NAMALWA (cell line): ENCODE results near the gene MAST2.
A peak's percentile ranks its signal among the peaks of the same experiment; 100 is the strongest.
"Not testable (repeated sequence)": the region's sequence is repeated elsewhere in the genome, so short reads cannot be mapped to it uniquely, and the experiment has no call there.

Experiments used
- DNase-seq: peaks from one replicate; pipeline ENCODE4 v3.0.0-alpha.2; 2015; ENCODE audit warnings: low spot score

The MAST2 gene

DNA sequence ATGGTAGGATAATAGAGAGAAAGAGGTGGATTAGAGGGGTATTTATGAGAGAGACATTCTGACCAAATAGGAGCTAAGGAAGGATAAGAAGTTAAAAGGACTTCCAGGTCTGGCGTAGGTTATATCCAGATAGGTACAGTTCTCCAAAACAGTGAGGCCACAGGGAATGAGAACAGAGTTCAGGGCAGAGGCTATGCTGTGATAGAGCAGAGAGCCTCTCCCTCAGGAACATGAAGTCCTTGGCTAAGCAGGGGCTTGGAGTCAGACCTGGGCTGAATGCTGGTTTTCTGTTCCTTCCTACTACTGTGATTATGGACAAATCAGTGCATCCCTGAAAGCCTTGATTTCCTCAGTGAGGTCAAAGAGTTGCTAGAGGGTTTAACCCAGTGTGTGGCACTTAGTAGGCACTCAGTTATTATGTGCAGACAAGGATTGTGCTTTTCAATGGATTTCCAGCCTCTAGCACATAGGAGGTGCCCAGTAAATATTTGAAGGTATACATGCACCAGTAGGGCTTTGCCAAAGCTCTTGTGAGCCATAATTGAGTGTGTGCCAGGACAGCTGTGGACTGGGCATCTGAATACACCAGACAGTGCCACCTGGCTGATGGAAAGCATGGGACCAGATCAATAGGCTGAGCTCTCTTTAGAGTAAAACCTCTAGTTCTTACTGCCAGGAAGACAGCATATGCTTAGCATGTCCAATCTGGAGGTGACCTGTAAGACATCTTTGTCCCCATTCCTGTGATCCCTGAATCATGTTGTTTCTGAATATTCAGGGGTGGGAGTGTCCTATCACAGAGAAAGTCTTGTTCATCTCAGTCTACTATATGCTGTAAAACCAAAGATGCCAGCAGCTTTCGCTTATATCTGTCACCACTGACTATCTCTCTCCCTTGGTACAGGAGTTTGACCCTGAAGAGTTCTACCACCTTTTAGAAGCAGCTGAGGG, 217.9 kb downstream of the MAST2 start:
- no peak for DNase-seq

DNA sequence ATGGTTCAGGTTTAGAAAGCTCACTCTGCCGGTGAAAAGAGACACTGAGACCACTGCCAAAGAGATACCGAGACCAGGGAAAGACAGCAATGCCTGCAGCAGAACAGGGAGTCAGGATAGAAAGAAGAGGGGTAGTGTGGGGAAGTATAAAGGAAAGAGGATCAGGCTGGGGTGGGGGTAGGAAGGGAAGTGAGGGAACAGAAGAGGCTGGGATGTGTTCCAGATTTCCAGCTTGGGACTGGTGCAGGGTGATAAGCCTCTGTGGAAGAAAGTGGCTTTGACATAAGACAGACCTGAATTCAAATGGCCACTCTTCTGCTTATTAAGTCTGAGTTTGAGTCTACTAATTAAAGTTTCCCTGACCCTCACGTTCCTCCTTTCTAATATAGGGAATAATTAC, 223.1 kb downstream of the MAST2 start:
- no peak for DNase-seq

DNA sequence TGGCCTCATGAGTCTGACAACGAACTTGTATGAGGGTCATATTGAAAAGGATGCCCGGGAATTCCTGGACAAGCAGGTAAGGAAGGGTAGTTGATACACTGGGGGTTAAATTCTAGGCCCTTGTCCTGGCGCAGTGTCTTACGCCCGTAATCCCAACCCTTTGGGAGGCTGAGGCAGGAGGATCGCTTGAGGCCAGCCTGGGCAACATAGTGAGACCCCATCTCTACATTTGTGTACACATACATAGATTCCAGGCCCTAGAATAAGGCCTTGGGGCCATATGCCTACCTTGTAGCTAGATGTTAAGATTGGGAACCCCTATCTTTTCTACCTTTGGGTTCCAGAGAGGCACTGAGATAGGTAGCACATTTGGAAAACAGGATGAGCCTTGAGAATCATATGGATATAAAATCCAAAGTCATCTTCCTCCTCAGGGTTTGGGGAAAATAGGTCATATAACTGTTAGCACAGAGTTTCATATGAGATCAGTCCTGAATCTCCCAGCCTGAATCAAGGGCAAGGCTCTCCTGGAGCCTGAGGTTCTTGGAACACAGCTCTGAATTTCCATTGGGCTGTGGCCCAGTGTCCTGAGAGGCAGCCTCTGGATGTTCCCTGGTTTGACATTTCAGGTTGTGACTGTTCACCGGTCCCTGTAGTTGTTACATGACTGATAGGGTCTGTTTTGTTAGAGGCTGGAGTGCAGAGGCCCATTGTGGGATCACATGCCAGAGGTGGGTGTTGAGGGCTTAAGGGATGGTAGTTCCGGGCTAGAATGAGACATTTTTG, 224.6 kb downstream of the MAST2 start:
- DNase-seq, result no peak

DNA sequence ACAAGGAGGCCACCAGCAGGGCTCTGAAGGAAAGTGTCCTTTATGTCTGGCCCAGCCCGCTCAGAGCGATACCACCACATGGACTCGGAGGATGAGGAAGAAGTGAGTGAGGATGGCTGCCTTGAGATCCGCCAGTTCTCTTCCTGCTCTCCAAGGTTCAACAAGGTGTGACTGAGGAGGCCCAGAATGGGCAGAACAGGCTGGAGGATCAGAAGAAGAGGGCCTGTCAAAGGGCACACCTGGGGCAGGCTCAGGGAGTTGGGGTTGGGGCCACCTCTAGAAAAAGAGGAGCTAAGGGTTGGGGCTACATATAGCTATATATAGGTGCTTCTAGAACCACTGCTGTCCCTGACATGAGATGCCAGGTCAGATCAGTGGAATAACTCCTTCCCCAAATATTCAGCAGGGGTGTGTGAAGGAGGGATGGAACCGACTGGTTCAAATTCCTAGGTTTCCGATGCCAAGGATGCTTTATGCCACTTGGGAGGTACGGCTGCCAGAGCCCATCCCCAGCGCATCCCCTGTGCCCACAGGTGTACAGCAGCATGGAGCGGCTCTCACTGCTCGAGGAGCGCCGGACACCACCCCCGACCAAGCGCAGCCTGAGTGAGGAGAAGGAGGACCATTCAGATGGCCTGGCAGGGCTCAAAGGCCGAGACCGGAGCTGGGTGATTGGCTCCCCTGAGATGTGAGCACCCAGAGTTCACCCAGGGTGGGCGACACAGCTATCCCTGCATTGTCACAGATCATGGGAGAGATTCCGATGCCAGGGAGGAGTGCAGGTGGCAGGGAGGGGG, 226.9 kb downstream of the MAST2 start:
- no peak for DNase-seq

DNA sequence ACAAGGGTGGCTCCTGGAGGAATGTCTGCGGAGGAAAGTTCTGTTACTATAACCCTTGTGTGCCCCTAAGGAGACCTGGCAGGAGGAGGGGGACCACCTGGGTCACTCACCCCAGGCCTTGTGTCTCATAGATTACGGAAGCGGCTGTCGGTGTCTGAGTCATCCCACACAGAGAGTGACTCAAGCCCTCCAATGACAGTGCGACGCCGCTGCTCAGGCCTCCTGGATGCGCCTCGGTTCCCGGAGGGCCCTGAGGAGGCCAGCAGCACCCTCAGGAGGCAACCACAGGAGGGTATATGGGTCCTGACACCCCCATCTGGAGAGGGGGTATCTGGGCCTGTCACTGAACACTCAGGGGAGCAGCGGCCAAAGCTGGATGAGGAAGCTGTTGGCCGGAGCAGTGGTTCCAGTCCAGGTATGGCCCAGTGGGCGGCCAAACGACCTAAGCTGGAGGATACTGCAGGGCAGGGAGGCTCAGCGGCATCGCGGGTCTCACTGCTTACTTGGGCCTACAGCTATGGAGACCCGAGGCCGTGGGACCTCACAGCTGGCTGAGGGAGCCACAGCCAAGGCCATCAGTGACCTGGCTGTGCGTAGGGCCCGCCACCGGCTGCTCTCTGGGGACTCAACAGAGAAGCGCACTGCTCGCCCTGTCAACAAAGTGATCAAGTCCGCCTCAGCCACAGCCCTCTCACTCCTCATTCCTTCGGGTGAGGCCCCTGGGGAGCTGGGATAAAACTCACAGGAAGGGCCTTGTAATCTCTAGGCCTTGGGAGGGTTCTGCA, 227.7 kb downstream of the MAST2 start:
- no peak for DNase-seq

DNA sequence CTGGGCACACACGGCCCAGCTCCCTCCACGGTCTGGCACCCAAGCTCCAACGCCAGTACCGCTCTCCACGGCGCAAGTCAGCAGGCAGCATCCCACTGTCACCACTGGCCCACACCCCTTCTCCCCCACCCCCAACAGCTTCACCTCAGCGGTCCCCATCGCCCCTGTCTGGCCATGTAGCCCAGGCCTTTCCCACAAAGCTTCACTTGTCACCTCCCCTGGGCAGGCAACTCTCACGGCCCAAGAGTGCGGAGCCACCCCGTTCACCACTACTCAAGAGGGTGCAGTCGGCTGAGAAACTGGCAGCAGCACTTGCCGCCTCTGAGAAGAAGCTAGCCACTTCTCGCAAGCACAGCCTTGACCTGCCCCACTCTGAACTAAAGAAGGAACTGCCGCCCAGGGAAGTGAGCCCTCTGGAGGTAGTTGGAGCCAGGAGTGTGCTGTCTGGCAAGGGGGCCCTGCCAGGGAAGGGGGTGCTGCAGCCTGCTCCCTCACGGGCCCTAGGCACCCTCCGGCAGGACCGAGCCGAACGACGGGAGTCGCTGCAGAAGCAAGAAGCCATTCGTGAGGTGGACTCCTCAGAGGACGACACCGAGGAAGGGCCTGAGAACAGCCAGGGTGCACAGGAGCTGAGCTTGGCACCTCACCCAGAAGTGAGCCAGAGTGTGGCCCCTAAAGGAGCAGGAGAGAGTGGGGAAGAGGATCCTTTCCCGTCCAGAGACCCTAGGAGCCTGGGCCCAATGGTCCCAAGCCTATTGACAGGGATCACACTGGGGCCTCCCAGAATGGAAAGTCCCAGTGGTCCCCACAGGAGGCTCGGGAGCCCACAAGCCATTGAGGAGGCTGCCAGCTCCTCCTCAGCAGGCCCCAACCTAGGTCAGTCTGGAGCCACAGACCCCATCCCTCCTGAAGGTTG, 231.4 kb downstream of the MAST2 start:
- DNase-seq, result no peak

DNA sequence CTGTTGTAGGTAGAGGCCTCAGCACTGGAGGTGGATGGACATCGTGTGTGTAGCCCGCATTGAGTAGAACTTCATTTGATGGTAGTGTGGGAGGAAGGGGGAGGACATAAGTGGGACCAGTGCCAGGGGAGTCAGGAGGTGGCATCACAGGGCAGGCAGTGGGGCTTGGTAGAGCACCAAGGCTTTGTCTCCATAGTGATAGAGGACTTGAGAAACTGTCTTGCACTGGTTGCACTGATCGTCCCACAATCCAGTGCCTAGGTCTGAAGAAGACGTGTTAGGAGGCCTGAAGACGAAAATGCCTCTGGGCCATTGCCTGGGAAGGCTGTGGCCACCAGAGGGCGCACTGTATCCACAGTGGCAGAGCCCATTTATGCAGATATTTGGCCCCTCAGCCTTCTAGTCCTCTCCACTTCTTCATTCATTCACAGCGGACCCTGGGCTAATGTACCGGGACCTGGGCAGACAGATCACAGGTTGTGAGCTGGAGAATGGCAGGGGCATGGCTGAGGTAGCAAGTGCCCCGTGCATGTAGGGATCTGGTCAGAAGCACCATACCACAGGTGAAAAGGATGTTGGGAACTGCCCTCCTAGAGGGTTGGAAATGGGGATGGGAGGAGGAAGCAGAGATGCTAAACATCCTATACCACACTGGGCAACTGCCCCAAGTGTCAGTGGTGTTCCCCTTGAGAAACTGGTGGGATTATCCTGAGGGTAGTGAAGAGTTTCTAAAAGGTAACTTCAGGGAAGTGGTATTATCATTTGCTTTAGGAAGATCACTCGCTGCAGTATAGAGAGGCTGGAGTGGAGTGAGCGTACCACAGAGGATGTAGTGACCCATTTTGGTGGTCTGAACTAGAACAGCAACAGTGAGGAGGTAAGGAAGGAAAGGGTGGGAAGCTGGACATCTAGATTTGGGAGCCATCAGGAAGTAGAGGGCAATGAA, 233.8 kb downstream of the MAST2 start:
- DNase-seq, result peak; percentile 90

DNA sequence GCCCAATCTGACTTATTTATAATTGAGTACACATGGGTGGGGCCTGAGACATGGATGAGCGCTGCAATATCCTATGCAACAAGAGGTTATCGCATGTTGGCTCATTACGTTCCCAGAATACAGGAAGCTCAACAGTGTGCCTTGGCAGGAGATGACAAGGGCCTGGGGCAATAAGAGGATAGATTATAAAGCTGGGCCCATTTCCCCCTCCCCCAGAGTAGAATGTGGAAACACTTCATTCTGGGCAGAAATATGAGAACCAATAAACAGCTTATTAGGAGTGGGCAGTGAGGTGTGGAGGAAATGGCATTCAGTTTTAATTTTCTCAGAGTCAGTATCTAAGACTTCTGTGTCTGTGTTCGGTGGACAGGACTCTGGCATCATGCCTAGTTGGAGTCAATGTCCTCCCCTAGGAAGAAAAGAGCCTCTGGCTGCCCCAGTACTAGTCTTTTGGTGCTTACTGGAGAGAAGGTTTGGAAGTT, 236.2 kb downstream of the MAST2 start:
- no peak for DNase-seq

DNA sequence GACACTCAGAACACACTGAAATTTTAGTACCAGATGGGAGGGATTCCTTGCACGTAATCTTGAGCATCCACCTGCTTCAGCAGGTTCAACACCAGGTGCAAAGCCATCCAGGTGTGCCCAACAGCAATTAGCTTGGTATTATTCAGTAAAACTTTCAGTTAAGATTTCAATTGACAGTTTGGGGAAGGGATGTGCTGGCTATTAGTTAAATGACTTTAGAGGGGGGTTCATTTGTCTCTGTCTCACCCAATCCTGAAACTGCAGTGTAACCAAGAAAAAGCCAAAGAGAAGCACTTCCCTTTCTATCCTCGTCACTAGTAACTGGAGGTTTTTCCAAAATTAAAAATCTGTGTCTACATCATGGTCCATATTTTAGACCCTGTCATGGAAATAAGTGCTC, 238.1 kb downstream of the MAST2 start:
- no peak for DNase-seq

DNA sequence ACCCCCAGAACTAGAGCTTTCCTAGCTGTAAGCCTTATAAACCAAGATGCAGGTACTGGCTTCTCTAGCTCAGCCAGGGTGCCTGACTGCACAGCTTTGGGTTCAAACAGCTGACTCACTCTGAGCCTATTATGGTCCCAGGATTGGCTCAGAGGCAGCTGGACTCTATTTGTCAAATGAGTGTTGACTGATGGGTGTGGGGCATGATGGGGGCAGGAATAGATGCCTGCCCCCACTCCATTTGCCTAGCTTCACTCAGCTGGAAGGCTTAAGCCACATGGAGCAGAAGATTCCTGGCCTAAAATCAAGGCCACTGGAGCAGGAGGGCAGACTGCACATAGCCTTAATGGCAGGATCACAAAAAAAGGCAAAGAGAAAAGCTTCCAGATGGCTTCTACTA, 238.6 kb downstream of the MAST2 start:
- no peak for DNase-seq

DNA sequence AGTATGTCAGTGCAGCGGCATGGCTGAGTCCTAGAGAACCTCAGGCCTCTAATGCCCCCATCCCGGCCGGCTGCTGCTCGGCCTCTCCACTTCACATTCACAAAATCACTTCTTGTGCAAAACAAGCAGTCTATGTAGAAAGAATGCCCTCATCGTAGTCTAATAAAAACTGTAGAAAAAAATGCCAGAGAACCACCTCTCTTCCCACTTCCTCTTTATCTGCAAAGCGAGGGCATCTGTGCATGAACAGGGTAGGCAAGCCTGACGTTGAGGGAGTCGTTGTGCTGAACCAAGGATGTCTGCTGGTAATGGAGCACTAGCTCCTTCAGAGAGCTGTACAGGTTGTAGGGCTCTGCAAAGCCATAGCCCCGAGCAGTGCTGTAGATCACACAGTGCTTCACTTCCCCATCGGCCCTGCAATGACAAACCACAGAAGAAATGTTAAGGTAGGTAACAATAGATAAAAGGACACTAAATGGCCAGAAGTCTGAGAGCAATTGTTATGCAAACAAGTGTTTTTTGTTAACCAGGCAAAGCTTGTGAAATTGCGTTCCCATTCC, 240.1 kb downstream of the MAST2 start:
- DNase-seq, result peak; percentile 90

DNA sequence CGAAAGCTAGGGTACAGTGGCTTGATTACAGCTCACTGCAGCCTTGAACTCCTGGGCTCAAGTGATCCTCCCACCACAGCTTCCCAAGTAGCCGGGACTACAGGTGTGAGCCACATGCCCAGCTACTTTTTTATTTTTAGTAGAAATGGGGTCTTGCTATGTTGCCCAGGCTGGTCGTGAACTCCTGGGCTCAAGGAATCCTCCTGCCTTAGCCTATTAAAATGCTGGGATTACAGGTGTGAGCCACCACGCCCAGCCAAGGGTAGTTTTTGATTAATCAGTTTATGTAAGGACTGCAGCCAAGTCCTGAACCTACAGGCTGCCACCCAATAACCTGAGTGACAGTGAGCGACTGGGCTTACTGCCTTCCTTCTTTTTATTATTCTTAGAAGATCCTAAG, 240.7 kb downstream of the MAST2 start:
- no peak for DNase-seq

DNA sequence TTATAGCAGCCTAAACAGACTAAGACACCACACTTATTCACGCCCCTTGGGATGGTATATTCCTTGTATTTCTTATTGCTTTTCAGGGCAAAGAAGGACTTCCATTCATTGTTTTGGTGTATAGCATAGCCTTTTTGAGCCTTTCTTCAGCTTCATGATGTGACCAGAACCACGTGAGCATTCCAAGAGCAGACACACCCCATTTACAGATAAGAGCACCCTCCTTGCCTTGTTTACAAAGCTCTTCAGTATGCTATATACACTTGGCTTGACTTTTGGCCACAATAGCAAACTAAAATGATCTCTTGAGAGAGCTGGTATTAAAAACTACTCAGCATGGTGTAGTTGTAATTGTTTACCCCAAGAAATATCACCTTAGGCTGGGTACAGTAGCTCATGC, 250.3 kb downstream of the MAST2 start:
- DNase-seq, result no peak

DNA sequence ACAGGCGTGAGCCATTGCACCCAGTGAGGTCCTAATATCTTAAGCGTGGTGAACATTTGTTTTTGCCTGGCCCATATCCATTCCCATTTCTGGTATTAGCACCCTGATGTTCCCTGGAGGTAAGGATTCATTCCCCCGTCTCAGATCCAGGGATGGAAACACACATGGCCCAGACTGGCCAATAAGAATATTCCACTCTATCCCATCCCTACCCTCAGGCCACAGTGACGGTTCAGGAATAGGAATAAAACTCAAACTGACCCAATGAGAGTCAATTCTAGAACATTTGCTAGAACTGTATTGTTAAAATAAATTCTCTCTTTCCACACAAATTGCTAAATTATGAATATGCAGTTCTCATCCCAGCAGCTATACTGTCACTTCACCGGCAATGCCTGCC, 252.9 kb downstream of the MAST2 start:
- DNase-seq, result no peak

DNA sequence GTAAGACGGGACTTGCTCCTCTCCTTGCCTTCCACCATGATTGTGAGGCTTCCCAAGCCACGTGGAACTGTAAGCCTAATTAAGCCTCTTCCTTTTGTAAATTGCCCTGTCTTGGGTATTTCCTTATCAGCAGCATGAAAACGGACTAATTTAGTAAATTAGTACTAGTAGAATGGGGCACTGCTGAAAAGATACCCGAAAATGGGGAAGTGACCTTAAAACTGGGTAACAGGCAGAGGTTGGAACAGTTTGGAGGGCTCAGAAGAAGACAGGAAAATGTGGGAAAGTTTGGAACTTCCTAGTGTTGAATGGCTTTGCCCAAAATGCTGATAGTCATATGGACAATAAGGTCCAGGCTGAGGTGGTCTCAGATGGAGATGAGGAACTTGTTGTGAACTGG, 253.8 kb downstream of the MAST2 start:
- not testable (repeated sequence) for DNase-seq

DNA sequence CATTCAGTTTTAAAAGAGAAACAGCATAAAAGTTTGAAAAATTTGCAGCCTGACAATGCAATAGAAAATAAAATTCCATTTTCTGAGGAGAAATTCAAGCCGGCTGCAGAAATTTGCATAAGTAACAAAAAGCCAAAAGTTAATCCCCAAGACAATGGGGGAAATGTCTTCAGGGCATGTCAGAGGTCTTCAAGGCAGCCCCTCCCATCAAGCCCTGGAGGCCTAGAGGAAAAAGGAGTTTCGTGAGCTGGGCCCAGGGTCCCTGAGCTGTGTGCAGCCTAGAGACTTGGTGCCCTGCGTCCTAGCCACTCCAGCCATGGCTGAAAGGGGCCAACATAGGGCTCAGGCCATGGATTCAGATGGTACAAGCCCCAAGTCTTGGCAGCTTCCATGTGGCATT, 254.4 kb downstream of the MAST2 start:
- DNase-seq, result no peak

DNA sequence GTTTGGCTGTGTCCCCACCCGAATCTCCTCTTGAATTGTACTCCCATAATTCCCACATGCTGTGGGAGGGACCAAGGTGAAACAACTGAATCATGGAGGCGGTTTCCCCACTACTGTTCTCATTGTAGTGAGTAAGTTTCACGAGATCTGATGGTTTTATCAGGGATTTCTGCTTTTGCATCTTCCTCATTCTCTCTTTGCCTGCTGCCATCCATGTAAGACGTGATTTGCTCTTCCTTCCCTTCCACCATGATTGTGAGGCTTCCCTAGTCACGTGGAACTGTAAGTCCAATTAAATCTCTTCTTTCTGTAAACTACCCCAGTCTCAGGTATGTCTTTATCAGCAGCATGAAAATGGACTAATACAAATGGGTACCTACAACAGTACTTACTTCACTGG, 255.5 kb downstream of the MAST2 start:
- DNase-seq, result no peak

DNA sequence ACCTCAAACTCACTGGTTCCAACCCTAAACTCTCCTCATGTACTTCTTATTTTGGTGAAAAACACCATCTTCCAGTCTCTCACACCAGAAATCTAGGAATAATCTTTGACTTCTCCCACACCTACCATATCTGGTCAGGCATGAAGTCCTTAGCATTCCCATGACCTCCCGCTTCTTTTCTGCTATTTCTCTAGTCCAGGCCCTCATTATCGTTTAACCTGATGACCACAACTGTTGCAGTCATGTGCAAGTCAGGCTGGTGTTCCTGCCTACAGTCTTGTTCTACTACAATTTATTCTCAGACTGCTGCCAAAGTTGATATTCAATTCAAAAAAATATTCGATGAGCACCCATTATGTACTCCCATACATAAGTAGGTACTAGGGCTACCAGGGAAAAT, 257.7 kb downstream of the MAST2 start:
- no peak for DNase-seq
